ENCODE measurements around the gene MSI1. TPM values are rescaled to one million over a fixed set of nuclear protein-coding genes. Genes with fewer than 3 reads are reported as not detected.

MSI1 gene
- total and polyA plus RNA-seq, 9 donors: 0.83 to 4.9 (median 1.9) TPM

DNA sequence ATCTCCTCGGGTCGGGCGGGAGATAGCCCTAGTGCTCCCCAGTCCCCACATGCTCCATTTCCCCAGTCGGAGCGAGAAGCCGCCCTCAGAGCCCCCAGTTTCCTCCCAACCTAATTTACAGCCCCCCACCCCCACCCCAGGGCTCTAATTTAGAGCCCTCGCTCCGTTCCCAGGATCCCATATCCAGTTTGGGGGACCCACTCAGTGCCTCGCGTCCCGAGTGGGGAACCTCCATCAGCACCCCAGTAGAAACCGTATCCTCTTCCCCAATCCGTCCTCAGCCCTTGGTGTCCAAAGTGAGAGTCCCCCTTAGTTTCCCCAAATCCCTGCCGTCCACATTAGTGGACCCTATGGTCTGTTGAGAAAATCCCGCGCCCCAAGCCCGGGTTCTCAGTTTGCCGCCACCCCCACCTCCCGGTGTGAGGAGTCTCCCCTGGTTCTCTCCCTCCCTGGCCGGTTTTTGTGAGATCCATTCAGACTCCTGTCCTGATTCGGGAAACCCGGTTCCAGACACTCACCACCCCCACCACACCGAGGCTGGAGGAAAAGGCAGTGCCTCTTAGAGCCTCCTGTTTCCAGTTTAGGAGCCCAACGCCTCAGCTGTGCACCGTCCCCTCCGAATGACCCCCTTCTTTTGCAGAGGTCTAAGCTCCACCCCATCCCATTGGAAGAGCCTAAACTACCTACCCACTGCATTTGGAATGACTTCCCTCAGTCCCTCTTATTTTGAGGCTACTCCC is 809 bp upstream of the MSI1 start:
- Histone ChIP-seq H3K27me3 (no peaks in the 10 kb centered on the region), H3K4me3 (peak overlapping the region; percentile 41)

DNA sequence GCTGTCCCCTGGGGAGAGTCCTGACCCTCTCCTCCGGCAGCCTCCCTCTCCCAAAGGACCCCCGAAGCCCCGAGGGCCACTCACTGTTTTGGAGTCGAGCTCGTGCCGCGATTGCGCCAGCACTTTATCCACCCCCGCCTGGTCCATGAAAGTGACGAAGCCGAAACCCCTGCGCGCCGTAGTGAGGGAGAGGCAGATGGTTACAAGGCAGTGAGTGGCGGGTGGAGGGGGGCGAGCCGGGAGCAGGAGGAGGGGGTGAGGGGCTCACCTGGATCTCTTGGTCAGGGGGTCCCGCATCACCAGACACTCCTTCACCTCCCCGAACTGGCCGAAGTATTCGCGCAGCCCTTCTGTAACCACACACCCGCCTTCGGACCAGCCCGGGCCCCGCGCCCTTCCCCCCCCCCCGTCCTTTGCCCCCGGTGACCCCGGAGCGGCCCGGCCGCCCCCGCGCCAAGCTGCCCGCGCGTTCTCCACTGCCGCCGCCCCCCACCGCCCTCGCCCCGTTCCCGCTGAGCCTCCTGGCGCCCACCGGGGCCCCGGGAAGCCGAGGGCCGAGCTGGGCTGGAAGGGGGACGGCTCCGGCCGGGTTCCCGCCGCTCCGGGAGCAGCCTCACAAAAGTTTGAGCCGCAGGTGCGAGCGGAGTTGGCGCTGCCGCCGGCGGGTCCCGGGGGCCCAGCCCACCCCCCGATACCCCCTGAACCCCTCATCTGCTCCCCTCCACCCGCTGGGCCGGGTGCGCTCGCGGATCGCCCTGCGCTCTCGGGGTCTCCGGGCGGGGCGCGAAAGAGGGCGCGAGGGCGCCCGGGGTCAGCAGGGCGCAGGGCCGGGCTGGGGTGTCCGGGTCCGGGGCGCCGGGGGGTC is 808 bp downstream of the MSI1 start:
- H3K36me3 ChIP-seq: no peaks in the 10 kb centered on the region
- H3K27ac ChIP-seq: no peak overlapping the region
- DNase-seq: peak in 3 of 5 donors; percentile 32 to 61 (median 33)
- no peaks in the 10 kb centered on the region for H3K9me3 ChIP-seq
- no peaks in the 10 kb centered on the region for H3K27me3 ChIP-seq
- H3K4me1 ChIP-seq (ENCODE audit: insufficient read depth): peaks cover 4% of the 10 kb centered on the region
- peak overlapping the region; percentile 41 for H3K4me3 ChIP-seq
- WGBS, 3 donors: 3 to 10% (median 4%) methylated on average over 24 to 86 of the region's 86 CpGs
- TF ChIP-seq, protein P1, sequence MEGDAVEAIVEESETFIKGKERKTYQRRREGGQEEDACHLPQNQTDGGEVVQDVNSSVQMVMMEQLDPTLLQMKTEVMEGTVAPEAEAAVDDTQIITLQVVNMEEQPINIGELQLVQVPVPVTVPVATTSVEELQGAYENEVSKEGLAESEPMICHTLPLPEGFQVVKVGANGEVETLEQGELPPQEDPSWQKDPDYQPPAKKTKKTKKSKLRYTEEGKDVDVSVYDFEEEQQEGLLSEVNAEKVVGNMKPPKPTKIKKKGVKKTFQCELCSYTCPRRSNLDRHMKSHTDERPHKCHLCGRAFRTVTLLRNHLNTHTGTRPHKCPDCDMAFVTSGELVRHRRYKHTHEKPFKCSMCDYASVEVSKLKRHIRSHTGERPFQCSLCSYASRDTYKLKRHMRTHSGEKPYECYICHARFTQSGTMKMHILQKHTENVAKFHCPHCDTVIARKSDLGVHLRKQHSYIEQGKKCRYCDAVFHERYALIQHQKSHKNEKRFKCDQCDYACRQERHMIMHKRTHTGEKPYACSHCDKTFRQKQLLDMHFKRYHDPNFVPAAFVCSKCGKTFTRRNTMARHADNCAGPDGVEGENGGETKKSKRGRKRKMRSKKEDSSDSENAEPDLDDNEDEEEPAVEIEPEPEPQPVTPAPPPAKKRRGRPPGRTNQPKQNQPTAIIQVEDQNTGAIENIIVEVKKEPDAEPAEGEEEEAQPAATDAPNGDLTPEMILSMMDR (IDR thresholded peaks at IDR 0.05): no peak
- TF ChIP-seq POLR2A (IDR thresholded peaks at IDR 0.05) (no peak), EP300 (IDR thresholded peaks at IDR 0.05) (no peak)
- intact Hi-C loops (cut with DNase I): loop anchor here in 1 of 4 donors (10.0 kb wide), 1 partner anchor 47 kb away; no protein-coding TSS in a partner anchor

More for the DNA sequence above, 809 bp upstream of the MSI1 start:
- 1 to 3% (median 1%) methylated on average over 25 to 26 of the region's 26 CpGs for WGBS, 3 donors
- intact Hi-C loops (cut with DNase I): loop anchor here in 1 of 4 donors (10.0 kb wide), 1 partner anchor 45 kb away; no protein-coding TSS in a partner anchor
- no peak for DNase-seq
- Histone ChIP-seq H3K9me3 (no peaks in the 10 kb centered on the region), H3K36me3 (no peaks in the 10 kb centered on the region), H3K27ac (no peak overlapping the region), H3K4me1 (ENCODE audit: insufficient read depth) (peaks cover 4% of the 10 kb centered on the region)
- TF ChIP-seq EP300 (IDR thresholded peaks at IDR 0.05) (no peak), POLR2A (IDR thresholded peaks at IDR 0.05) (no peak)
- TF ChIP-seq, protein P1 (IDR thresholded peaks at IDR 0.05): no peak

DNA sequence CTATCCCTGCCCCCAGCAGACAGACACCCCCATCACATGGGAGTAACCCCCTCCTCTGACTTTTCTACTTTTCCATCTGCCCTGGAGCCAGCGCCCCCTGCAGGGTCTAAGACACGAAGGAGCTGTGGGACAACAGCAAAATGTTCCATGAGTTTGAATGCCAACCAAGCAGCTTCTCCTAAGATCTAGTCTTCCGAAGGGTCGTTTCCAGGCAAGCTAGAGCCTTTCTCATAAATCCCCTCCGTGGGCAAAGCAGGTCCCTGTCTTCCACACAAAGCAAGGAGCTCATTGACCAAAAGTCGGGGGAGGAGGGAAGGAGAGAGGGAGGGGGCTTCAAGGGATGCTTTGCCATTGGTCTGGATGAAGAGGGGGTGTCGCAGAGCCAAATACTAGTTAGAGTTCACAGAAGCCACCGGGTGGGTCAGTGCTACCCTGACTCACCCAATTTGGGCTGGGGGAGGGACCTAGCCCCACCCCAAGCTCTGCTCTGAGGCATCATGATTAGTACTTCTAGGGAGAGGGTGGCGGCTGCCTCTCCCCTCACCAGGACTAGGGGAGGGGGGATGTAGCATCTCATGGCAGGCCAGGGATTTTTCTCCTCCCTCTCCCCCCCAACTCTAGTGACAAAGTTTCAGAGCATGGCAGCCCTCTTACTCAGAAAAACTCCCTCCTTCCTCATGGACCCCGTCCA is 1.6 kb downstream of the MSI1 start:
- no peaks in the 10 kb centered on the region for H3K9me3 ChIP-seq
- WGBS, 3 donors: 54 to 67% (median 60%) methylated on average over 10 of the region's 10 CpGs
- no peaks in the 10 kb centered on the region for H3K36me3 ChIP-seq
- TF ChIP-seq, protein P1 (IDR thresholded peaks at IDR 0.05): no peak
- TF ChIP-seq EP300 (IDR thresholded peaks at IDR 0.05) (no peak), POLR2A (IDR thresholded peaks at IDR 0.05) (no peak)
- DNase-seq: no peak
- H3K4me1 ChIP-seq (ENCODE audit: insufficient read depth): peaks cover 4% of the 10 kb centered on the region
- H3K27me3 ChIP-seq: no peaks in the 10 kb centered on the region
- no peak overlapping the region for H3K4me3 ChIP-seq
- H3K27ac ChIP-seq: no peak overlapping the region
- intact Hi-C loops (cut with DNase I): loop anchor here in 1 of 4 donors (10.0 kb wide), 1 partner anchor 47 kb away; no protein-coding TSS in a partner anchor

DNA sequence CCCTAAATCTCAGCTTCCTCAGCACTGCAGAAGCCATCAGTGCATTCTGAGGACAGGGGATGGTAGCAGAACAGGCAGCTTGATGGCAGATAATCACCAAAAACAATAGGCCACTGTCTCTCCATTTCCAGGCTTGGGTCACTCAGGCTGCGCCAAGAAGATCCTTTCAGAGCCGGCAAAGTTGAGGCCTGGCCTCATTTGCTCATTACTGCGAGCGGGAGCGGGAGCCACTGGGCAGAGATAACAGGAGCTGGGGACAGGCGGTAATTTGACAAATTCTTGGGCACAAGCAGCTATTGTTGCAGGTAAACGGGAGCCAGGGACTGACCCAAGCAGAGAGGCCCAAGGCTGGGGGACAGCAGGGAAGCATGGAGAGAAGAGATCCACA is 2.1 kb downstream of the MSI1 start:
- DNase-seq: no peak
- intact Hi-C loops (cut with DNase I): loop anchor here in 1 of 4 donors (10.0 kb wide), 1 partner anchor 48 kb away; no protein-coding TSS in a partner anchor
- Histone ChIP-seq H3K4me3 (no peak overlapping the region), H3K9me3 (no peaks in the 10 kb centered on the region), H3K27ac (no peak overlapping the region), H3K27me3 (no peaks in the 10 kb centered on the region), H3K4me1 (ENCODE audit: insufficient read depth) (peaks cover 6% of the 10 kb centered on the region), H3K36me3 (no peaks in the 10 kb centered on the region)
- WGBS, 3 donors: 94 to 96% (median 94%) methylated on average over 7 of the region's 7 CpGs
- TF ChIP-seq POLR2A (IDR thresholded peaks at IDR 0.05) (no peak), EP300 (IDR thresholded peaks at IDR 0.05) (no peak)
- TF ChIP-seq, protein P1 (IDR thresholded peaks at IDR 0.05): no peak

Measured in ovary (tissue), 9 donors.